Ishikawa (cell line): ENCODE measurements around the gene VAV3.

Experiments used
- CEBPB ChIP-seq: IDR thresholded peaks from 2 replicates; pipeline ENCODE4 v1.6.1; 2012
- CREB1 ChIP-seq: IDR thresholded peaks from 2 replicates; pipeline ENCODE4 v1.6.1; 2012; ENCODE audit warnings: low read depth
- EGR1 ChIP-seq: IDR thresholded peaks from 2 replicates; pipeline ENCODE4 v1.6.1; 2012
- EP300 ChIP-seq: IDR thresholded peaks from 2 replicates; pipeline ENCODE4 v1.6.1; 2012; ENCODE audit warnings: borderline replicate concordance
- FOXM1 ChIP-seq: IDR thresholded peaks from 2 replicates; pipeline ENCODE4 v1.6.1; 2012; ENCODE audit warnings: low read depth, borderline replicate concordance
- MAX ChIP-seq: IDR thresholded peaks from 2 replicates; pipeline ENCODE4 v1.6.1; 2012
- NFIC ChIP-seq: IDR thresholded peaks from 2 replicates; pipeline ENCODE4 v1.6.1; 2012
- RAD21 ChIP-seq: IDR thresholded peaks from 2 replicates; pipeline ENCODE4 v1.6.1; 2012; ENCODE audit warnings: low read depth
- TAF1 ChIP-seq: IDR thresholded peaks from 2 replicates; pipeline ENCODE4 v1.6.1; 2012; ENCODE audit warnings: low read depth, mild to moderate bottlenecking
- TCF12 ChIP-seq: IDR thresholded peaks from 2 replicates; pipeline ENCODE4 v1.6.1; 2012; ENCODE audit warnings: low read depth
- TEAD4 ChIP-seq: IDR thresholded peaks from 2 replicates; pipeline ENCODE4 v1.6.1; 2012
- USF1 ChIP-seq: IDR thresholded peaks from 2 replicates; pipeline ENCODE4 v1.6.1; 2012
- YY1 ChIP-seq: IDR thresholded peaks from 2 replicates; pipeline ENCODE4 v1.6.1; 2012; ENCODE audit warnings: low read depth
- ZBTB7A ChIP-seq: IDR thresholded peaks from 2 replicates; pipeline ENCODE4 v1.6.1; 2012; ENCODE audit warnings: low read depth
- TF ChIP-seq, protein P1 (sequence below): IDR thresholded peaks from 2 replicates; pipeline ENCODE4 v1.6.1; 2012; ENCODE audit warnings: low read depth, mild to moderate bottlenecking

VAV3 gene

GRCh38 chr1:107590900-107591622 is 373.9 kb downstream of the VAV3 start:
- no peak for TF ChIP-seq YY1
- no peak for TF ChIP-seq EP300

- no peak for TF ChIP-seq TEAD4
- TF ChIP-seq, protein P1, sequence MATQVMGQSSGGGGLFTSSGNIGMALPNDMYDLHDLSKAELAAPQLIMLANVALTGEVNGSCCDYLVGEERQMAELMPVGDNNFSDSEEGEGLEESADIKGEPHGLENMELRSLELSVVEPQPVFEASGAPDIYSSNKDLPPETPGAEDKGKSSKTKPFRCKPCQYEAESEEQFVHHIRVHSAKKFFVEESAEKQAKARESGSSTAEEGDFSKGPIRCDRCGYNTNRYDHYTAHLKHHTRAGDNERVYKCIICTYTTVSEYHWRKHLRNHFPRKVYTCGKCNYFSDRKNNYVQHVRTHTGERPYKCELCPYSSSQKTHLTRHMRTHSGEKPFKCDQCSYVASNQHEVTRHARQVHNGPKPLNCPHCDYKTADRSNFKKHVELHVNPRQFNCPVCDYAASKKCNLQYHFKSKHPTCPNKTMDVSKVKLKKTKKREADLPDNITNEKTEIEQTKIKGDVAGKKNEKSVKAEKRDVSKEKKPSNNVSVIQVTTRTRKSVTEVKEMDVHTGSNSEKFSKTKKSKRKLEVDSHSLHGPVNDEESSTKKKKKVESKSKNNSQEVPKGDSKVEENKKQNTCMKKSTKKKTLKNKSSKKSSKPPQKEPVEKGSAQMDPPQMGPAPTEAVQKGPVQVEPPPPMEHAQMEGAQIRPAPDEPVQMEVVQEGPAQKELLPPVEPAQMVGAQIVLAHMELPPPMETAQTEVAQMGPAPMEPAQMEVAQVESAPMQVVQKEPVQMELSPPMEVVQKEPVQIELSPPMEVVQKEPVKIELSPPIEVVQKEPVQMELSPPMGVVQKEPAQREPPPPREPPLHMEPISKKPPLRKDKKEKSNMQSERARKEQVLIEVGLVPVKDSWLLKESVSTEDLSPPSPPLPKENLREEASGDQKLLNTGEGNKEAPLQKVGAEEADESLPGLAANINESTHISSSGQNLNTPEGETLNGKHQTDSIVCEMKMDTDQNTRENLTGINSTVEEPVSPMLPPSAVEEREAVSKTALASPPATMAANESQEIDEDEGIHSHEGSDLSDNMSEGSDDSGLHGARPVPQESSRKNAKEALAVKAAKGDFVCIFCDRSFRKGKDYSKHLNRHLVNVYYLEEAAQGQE: no peak
- no peak for TF ChIP-seq USF1
- no peak for TF ChIP-seq ZBTB7A
- TF ChIP-seq TCF12: no peak
- TF ChIP-seq NFIC: no peak
- TF ChIP-seq TAF1: no peak
- TF ChIP-seq FOXM1: no peak
- no peak for TF ChIP-seq MAX
- no peak for TF ChIP-seq RAD21
- no peak for TF ChIP-seq EP300
Measured at GRCh38 chr1:107590087-107590486, 374.9 kb downstream of the VAV3 start.

- TF ChIP-seq MAX (no peak), CEBPB (no peak), USF1 (no peak), NFIC (no peak), EGR1 (no peak), ZBTB7A (no peak), TEAD4 (no peak), FOXM1 (no peak), TCF12 (no peak), EP300 (no peak)
Measured at GRCh38 chr1:107588321-107588720, 376.7 kb downstream of the VAV3 start.

GRCh38 chr1:107575226-107575625 is 389.8 kb downstream of the VAV3 start:
- TF ChIP-seq USF1: no peak
- TF ChIP-seq MAX: no peak
- TF ChIP-seq, protein P1: no peak
- TF ChIP-seq RAD21: no peak
- no peak for TF ChIP-seq EP300
- no peak for TF ChIP-seq FOXM1
- no peak for TF ChIP-seq TAF1
- TF ChIP-seq YY1: no peak
- no peak for TF ChIP-seq ZBTB7A
- TF ChIP-seq TEAD4: no peak
- no peak for TF ChIP-seq TCF12
- TF ChIP-seq CEBPB: no peak
- no peak for TF ChIP-seq CREB1
- TF ChIP-seq NFIC: no peak
- no peak for TF ChIP-seq EGR1

GRCh38 chr1:107574044-107574443 is 390.9 kb downstream of the VAV3 start:
- TF ChIP-seq, protein P1: no peak
- TF ChIP-seq NFIC: no peak
- no peak for TF ChIP-seq RAD21
- no peak for TF ChIP-seq CEBPB
- no peak for TF ChIP-seq USF1
- no peak for TF ChIP-seq MAX
- no peak for TF ChIP-seq EP300
- no peak for TF ChIP-seq CREB1
- no peak for TF ChIP-seq TCF12
- no peak for TF ChIP-seq YY1
- TF ChIP-seq EGR1: no peak
- no peak for TF ChIP-seq TEAD4
- TF ChIP-seq TAF1: no peak
- TF ChIP-seq ZBTB7A: no peak
- TF ChIP-seq FOXM1: no peak
